Neural progenitor cell (in vitro differentiated cells): ENCODE measurements around the gene NDUFAF8. TPM values are rescaled to one million over a fixed set of nuclear protein-coding genes. Genes with fewer than 3 reads are reported as not detected.

Experiments used
- DNase-seq: peaks from one replicate; pipeline ENCODE4 v3.0.0-alpha.2; 2016; ENCODE audit warnings: low spot score
- H2AFZ ChIP-seq: fragments of 200-600 bp; sonication (generic); replicated peaks from 2 replicates; pipeline ENCODE4 v1.6.1; 2016; ENCODE audit warnings: antibody characterized with exemption
- H3F3A ChIP-seq: fragments of 200-600 bp; sonication (generic); 2 replicates; pipeline ENCODE4 v1.6.1; 2016; ENCODE audit warnings: antibody characterized with exemption, low read depth
- H3K27ac ChIP-seq: fragments of 200-600 bp; sonication (generic); 2 replicates; pipeline ENCODE4 v1.5.1; 2016; ENCODE audit warnings: mild to moderate bottlenecking
- H3K27me3 ChIP-seq: fragments of 200-600 bp; sonication (generic); 2 replicates; pipeline ENCODE4 v1.6.1; 2016; ENCODE audit warnings: mild to moderate bottlenecking, moderate library complexity
- H3K36me3 ChIP-seq: fragments of 200-600 bp; sonication (generic); 2 replicates; pipeline ENCODE4 v1.5.1; 2016
- H3K4me1 ChIP-seq: fragments of 200-600 bp; sonication (generic); 2 replicates; pipeline ENCODE4 v1.6.1; 2016; ENCODE audit warnings: mixed run types
- H3K4me2 ChIP-seq: fragments of 200-600 bp; sonication (generic); 2 replicates; pipeline ENCODE4 v1.6.1; 2016
- H3K4me3 ChIP-seq: fragments of 200-600 bp; sonication (generic); 2 replicates; pipeline ENCODE4 v1.5.1; 2016
- H3K79me2 ChIP-seq: fragments of 200-600 bp; sonication (generic); 2 replicates; pipeline ENCODE4 v1.6.1; 2016; ENCODE audit warnings: low read depth
- H3K9ac ChIP-seq: fragments of 200-600 bp; sonication (generic); 2 replicates; pipeline ENCODE4 v1.6.1; 2016
- H3K9me3 ChIP-seq: fragments of 200-600 bp; sonication (generic); 2 replicates; pipeline ENCODE4 v1.5.1; 2016; ENCODE audit warnings: low read depth
- H4K20me1 ChIP-seq: fragments of 200-600 bp; sonication (generic); 2 replicates; pipeline ENCODE4 v1.6.1; 2016; ENCODE audit warnings: low read depth
- H3K27ac Mint-ChIP-seq: 3 replicates; pipeline ENCODE4 v1.8.0; 2021; ENCODE audit warnings: mixed read lengths
- H3K27me3 Mint-ChIP-seq: 2 replicates; pipeline ENCODE4 v1.8.0; 2022; ENCODE audit warnings: low read depth, mild to moderate bottlenecking, inconsistent platforms, moderate library complexity, mixed read lengths; ENCODE audit not compliant: insufficient read depth
- H3K36me3 Mint-ChIP-seq: 3 replicates; pipeline ENCODE4 v1.8.0; 2021; ENCODE audit warnings: mixed read lengths
- H3K4me1 Mint-ChIP-seq: 3 replicates; pipeline ENCODE4 v1.8.0; 2021; ENCODE audit warnings: mixed read lengths
- H3K4me3 Mint-ChIP-seq: 3 replicates; pipeline ENCODE4 v1.8.0; 2021; ENCODE audit warnings: mild to moderate bottlenecking, moderate library complexity, mixed read lengths
- H3K9me3 Mint-ChIP-seq: 3 replicates; pipeline ENCODE4 v1.8.0; 2020; ENCODE audit warnings: mixed read lengths
- EZH2 ChIP-seq: fragments of 200-600 bp; sonication (generic); IDR thresholded peaks from 2 replicates; pipeline ENCODE4 v1.6.1; 2017; ENCODE audit warnings: antibody characterized with exemption, mild to moderate bottlenecking, moderate library complexity
- EZH2phosphoT487 ChIP-seq: fragments of 200-600 bp; sonication (generic); IDR thresholded peaks from 2 replicates; pipeline ENCODE4 v1.6.1; 2017; ENCODE audit warnings: antibody characterized with exemption
- total RNA-seq: library from RNA; depleted of rRNA; stranded (reverse); fragments of >200 nt; gene quantifications from 2 replicates; pipeline ENCODE4 v1.2.3, GENCODE V29; 2015; ENCODE audit warnings: low replicate concordance
- TF ChIP-seq, protein P1 (sequence below): fragments of 200-600 bp; sonication (generic); IDR thresholded peaks from 2 replicates; pipeline ENCODE4 v1.5.1; 2017; ENCODE audit warnings: antibody characterized with exemption, mild to moderate bottlenecking

The NDUFAF8 gene
- total RNA-seq, 1 donor from 2014 or later, result 34.7 TPM

DNA sequence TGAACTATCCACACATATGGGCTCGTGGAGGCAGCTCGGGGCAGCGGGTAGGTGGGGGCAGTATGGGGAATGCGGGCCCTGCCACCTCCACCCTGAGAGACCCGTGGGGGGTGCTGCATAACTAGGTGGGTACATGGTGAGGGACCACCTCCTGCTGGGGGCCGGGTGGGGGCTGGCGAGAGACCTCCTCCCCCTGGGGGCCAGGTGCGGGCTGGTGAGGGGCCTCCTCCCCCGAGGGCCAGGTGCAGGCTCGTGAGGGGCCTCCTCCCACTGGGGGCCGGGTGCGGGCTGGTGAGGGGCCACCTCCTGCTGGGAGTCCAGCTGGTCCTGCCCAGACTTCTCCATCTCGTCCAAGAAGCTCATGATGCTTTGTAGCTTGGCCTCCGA is 41.7 kb upstream of the NDUFAF8 start:
- H3K9me3 Mint-ChIP-seq, result no peaks in the 10 kb centered on the region

DNA sequence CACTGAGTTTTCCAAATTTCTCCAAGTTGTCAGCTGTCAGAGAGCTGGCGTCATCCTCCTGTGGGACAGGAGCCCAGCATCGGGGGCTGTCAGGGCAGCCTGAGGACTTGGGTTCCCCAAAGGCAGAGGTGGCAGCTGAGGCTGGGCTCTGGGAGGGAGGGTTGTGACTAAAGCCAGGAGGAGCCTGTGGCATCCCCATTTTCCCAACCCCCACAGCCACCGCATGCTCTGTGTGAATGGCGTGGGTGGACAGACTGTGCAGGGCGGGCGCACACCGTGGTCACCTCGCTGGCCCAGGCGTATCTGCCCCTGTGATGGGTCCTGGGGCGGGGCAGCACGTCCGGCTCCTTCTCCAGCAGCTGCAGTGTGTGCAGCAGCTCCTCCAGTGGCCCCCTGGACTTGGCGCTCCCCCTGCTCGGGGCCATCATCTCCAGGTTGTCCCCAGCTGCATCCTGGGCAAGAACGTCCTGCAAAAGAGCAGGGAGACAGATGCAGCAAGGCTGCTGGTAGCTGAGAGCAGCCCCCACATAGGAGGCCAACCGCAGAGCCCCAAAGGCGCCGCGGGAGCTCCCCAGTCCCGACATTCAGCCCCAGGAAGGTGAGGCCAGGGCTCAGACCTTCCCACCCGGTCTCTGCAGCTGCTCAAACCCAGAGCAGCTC is 41.2 kb upstream of the NDUFAF8 start:
- H3K27ac ChIP-seq, result no peak overlapping the region
- no peaks in the 10 kb centered on the region for H3K9me3 ChIP-seq
- no peaks in the 10 kb centered on the region for H3K27me3 ChIP-seq
- H3K4me1 ChIP-seq, result no peaks in the 10 kb centered on the region
- no peak overlapping the region for H3K4me3 ChIP-seq
- peaks cover 5% of the 10 kb centered on the region for H3K36me3 Mint-ChIP-seq
- no peak overlapping the region for H3K9ac ChIP-seq
- no peaks in the 10 kb centered on the region for H3K79me2 ChIP-seq
- H3F3A ChIP-seq, result no peaks in the 10 kb centered on the region
- H3K27me3 Mint-ChIP-seq, result no peaks in the 10 kb centered on the region
- H2AFZ ChIP-seq, result no peak overlapping the region
- no peak overlapping the region for H3K27ac Mint-ChIP-seq
- no peak overlapping the region for H3K4me3 Mint-ChIP-seq
- no peak for TF ChIP-seq EZH2phosphoT487
- TF ChIP-seq, protein P1, sequence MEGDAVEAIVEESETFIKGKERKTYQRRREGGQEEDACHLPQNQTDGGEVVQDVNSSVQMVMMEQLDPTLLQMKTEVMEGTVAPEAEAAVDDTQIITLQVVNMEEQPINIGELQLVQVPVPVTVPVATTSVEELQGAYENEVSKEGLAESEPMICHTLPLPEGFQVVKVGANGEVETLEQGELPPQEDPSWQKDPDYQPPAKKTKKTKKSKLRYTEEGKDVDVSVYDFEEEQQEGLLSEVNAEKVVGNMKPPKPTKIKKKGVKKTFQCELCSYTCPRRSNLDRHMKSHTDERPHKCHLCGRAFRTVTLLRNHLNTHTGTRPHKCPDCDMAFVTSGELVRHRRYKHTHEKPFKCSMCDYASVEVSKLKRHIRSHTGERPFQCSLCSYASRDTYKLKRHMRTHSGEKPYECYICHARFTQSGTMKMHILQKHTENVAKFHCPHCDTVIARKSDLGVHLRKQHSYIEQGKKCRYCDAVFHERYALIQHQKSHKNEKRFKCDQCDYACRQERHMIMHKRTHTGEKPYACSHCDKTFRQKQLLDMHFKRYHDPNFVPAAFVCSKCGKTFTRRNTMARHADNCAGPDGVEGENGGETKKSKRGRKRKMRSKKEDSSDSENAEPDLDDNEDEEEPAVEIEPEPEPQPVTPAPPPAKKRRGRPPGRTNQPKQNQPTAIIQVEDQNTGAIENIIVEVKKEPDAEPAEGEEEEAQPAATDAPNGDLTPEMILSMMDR, result no peak
- TF ChIP-seq EZH2, result no peak
- H3K36me3 ChIP-seq, result no peaks in the 10 kb centered on the region
- H4K20me1 ChIP-seq, result no peaks in the 10 kb centered on the region
- H3K9me3 Mint-ChIP-seq, result no peaks in the 10 kb centered on the region
- no peak overlapping the region for H3K4me2 ChIP-seq
- H3K4me1 Mint-ChIP-seq, result peaks cover 2% of the 10 kb centered on the region
- DNase-seq, result no peak

More for the DNA sequence above, 41.7 kb upstream of the NDUFAF8 start:
- Histone ChIP-seq H3K9ac (no peak overlapping the region), H2AFZ (no peak overlapping the region), H3K27me3 (no peaks in the 10 kb centered on the region), H3K27ac (no peak overlapping the region), H3K36me3 (no peaks in the 10 kb centered on the region), H3K9me3 (no peaks in the 10 kb centered on the region), H4K20me1 (no peaks in the 10 kb centered on the region), H3F3A (no peaks in the 10 kb centered on the region), H3K79me2 (no peaks in the 10 kb centered on the region), H3K4me3 (no peak overlapping the region), H3K4me1 (no peaks in the 10 kb centered on the region), H3K4me2 (no peak overlapping the region)
- Mint-ChIP-seq H3K27me3 (no peaks in the 10 kb centered on the region), H3K36me3 (peaks cover 5% of the 10 kb centered on the region), H3K4me3 (no peak overlapping the region), H3K4me1 (peaks cover 2% of the 10 kb centered on the region), H3K27ac (no peak overlapping the region)
- TF ChIP-seq EZH2phosphoT487 (no peak), EZH2 (no peak)
- TF ChIP-seq, protein P1, result no peak
- no peak for DNase-seq

- Mint-ChIP-seq H3K27ac (no peak overlapping the region), H3K27me3 (no peaks in the 10 kb centered on the region), H3K9me3 (no peaks in the 10 kb centered on the region), H3K4me3 (no peak overlapping the region), H3K36me3 (peaks cover 5% of the 10 kb centered on the region), H3K4me1 (peaks cover 2% of the 10 kb centered on the region)
- no peaks in the 10 kb centered on the region for H3K4me1 ChIP-seq
- no peak overlapping the region for H3K4me2 ChIP-seq
- TF ChIP-seq, protein P1, result no peak
- TF ChIP-seq EZH2phosphoT487, result no peak
- no peak for TF ChIP-seq EZH2
- DNase-seq, result no peak
- no peak overlapping the region for H3K9ac ChIP-seq
- H2AFZ ChIP-seq, result no peak overlapping the region
- H3K27me3 ChIP-seq, result no peaks in the 10 kb centered on the region
- H3K9me3 ChIP-seq, result no peaks in the 10 kb centered on the region
- H3K27ac ChIP-seq, result no peak overlapping the region
- H3K79me2 ChIP-seq, result no peaks in the 10 kb centered on the region
- H3K36me3 ChIP-seq, result no peaks in the 10 kb centered on the region
- no peak overlapping the region for H3K4me3 ChIP-seq
- no peaks in the 10 kb centered on the region for H4K20me1 ChIP-seq
- H3F3A ChIP-seq, result no peaks in the 10 kb centered on the region
Measured at GRCh38 chr17:81198826-81199481, 40.2 kb upstream of the NDUFAF8 start.
